Cerebellar nuclear complex (tissue), 1 donor: Measurements from ENCODE around the gene HIVEP2.

Experiments
- DNase-seq, 2 experiments: peaks; one replicate each; lab custom pipeline; 2025; lab: John Stamatoyannopoulos, UW

HIVEP2 gene

DNA sequence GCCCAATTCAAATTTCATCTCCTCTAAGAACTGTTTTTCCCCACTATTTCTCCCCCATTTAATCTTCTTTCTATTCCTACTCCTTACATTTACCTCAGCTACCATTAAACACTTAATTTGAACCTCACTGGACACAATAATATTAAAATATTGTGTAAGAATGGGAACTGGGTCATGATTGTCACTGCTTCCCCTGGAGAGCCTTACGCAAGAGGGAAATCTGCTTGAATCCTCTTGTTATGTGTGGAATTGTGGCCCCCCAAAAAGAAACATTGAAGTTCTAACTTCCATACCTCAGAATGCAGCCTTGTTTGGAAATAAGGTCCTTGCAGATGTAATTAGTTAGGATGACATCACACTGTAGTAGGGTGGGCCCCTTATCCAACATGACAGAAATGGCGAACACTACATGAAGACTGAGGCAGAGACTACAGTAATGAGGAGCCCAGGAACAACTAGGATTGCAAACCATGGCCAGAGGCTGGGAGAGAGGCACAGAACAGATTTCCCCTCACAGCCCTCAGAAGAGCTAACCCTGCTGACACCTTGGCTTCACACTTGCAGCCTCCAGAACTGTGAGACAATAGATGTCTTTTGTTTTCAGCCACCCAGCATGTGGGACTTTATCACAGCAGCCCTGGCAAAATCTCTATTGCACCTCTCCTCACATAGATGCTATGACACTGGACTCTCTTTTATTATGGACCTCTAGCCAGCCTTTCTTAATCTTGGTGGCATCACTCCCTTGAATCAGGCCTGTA is 29.9 kb downstream of the HIVEP2 start:
- DNase-seq, result no peak

DNA sequence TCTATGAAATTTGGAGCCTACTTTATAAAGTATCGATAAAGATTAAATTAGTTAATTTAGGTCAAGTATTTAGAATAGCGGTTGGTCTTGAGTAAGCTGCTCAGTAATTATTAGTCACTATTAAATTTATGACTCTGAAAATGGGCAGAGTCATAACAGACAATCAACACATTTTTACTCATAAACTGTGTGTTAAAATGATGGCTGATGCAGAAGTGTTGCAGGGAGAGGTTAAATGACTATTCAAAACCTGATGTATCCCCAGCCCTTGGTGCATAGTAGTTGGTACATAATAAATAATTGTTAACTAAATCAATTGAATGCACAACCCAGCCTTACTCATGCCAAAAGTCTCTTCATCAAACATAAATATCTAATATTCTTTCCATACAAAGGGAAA is 30.6 kb downstream of the HIVEP2 start:
- DNase-seq, result no peak

DNA sequence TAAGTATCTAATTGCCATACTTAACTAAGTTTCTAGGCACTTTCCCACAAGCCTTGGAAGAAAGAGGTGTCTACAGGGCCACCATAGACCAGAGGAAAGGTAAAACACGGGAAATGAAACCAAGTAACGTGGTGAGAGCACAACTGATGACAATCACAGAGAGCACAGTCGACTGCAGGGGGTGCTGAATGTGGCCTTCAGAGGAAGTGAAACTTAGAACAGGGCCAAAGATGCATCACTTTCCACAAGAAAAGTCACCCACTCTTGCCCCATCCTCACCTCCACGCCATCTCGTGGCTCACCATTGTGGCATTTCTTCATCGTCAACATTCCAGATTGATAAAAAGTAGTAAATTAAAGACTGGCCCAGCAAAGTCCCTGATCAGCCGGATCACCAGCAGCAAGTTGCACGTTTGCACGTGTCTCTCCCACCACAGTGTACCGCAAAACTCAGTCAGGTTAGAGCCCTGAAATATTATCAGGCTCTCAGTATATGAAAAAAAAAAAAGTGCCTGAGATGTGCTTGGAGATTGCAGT is 31.4 kb downstream of the HIVEP2 start:
- no peak for DNase-seq

DNA sequence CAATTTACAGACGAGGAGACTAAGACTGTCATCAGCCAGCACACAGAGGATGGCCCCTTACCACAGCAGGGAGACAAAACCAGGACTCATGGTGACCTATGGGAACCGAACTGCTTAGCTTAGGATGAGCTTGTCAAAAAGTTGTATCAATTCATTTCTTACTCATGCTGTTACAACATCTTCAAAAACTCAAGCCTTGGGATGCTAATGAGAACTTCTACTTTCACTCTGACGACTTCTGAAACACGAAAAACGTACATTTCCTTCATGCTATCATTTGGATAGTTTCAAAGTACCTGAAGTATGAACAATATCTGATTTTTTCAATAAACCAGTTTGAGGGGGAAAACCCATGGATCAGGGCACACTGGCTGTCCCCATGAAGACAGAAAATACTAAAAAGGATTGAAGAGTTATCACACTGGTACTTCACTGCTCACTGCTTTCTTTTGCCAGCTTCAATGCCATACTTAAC is 31.9 kb downstream of the HIVEP2 start:
- no peak for DNase-seq

DNA sequence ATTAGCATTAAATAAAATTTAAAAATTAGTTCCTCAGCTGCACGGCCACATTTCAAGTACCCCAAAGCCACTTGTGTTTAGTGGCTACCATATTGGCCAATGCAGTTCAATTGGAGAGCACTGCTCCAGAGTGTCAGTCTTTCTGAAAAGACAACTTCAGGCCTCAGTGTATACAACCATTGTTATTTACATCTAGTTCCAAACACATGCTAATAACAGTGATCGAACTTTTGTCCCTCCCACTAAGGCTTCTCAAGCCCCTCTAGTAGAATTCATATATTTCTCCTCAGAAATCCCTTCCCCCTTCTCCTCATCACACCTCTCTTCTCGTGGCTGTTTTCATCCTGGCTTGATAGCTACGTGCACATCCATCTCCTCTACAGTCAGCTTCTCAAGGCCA is 32.9 kb downstream of the HIVEP2 start:
- no peak for DNase-seq

DNA sequence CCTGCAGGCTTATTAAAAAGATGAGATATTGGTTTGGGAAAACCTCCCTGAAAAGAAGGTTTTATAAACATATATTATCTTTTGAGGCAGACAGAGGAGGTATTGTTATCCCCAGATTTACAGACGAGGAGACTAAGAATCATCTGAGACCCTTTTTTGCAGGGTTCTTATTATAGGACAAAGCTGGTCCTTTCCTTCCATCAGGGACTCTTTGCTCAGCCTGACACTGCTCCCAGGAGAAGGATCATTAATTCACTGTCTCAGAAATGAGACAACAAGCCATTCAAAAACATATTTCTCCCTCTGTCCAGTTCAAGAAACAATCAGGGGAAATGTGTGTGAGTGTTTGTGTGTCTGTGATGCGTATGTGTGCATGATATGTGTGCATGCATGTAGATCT is 33.5 kb downstream of the HIVEP2 start:
- no peak for DNase-seq

DNA sequence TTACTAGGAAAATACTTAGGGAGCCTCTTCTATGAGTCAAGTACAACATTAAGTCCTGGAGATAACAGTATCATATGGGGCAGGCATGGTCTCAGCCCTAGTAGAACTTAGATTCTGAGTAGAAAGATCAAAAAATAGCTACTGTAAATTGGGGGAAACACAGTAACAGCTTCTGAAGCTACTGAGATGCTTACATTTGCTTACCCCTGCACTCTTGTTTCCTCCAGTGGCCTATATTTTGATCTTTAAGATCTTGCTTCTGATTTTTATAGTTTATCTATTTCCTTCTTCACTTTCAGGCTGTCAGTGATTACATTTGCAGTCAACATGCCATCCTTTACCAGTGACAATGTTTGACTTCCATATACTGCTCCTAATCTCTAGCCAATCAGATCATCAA is 35.3 kb downstream of the HIVEP2 start:
- no peak for DNase-seq

DNA sequence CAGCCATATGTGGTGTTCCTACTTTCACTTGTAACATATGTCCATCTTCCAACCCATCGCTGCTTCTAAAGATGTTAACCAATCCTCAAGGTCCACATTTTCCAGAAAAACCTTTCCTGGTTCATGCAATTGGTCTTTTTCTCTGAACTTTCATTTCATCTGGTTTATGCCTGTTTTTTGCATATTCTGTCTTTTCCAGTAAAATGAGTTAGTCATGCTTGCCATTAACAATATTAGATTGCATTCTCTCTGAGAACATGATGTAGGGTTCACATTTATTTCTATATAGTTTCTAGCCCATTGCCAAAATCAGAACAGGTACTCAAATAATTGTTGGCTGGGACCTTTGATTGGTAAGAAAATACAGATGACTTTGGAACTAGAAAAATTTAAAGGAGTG is 36.7 kb downstream of the HIVEP2 start:
- no peak for DNase-seq

DNA sequence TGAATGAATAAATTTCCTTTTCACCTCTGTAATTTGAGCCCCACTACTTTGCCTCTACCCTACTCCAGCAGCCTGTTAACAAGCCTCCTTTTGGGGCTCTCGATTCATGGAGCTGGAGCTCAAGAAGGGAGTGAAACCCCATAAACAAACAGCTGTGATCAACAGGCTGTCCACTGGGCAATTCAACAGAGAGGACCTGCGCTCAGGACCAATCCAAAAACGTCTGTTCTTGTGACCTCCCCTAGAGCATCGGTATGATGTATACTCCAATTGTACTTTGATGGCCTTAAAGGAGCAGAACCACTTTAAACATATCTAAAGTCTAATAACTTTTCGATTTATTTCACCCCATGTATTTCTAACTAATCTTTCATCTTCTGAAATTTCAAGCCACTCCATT is 37.4 kb downstream of the HIVEP2 start:
- DNase-seq, result no peak

DNA sequence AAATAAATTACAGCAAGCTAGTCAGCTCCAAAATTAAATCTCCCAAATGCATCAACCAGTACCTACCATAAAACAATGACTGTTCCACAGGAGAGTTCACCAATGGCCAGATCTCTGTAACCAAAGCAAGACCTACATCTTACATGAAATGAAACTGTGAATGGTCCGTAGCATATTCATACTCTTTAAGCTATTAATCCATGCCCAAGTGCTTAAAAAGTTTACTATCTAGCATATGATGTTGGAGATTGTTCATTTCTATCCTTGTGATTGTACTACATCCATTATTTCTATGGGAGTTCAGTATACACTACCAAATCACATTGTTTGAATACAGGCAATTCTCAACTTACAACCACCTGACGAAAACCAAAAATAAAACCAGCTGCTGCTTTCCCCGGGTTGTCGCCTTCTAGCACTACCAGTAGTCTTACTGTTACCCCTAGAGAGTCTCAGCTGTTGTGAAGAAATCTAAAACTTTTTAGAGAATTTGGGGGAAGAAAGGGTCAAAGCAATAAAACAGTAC is 38.0 kb downstream of the HIVEP2 start:
- no peak for DNase-seq

DNA sequence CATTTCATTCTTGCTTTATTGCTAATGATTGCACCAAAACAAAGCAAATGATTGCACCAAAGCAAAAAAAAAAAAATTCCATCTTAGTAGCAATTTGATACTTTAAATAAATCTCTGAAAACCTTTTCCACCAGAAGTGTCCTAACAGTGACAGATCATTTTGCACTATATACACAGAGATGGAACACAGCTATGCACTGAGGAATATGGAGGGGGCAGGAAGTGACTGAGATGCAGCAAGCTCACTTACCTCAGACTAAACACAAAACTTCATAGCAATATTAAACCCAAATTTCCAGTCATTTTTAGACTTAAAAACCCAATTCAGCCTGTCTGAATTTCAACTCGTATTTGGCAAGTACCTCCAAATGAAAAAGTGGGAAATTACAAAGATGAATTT is 41.2 kb downstream of the HIVEP2 start:
- DNase-seq, result no peak

DNA sequence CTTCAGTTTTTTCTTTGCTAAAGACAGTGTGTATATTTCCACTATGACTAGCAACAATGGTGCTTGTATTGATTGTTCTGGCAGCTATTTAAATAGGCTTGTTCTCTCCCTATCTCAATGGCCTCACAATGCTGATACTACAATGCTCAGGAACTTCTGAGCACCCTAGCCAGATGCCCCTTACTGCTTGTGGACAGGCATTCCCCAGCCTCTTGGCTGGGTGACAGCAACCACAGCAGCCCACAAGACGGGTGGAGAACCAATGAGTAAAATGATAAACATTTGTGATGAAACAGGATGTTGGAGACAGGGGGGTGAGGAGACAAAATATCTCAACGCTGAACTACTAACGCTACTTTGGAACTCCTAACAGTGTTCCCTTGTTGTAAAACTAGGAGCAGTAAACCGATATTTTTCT is 42.3 kb downstream of the HIVEP2 start:
- DNase-seq, result no peak

DNA sequence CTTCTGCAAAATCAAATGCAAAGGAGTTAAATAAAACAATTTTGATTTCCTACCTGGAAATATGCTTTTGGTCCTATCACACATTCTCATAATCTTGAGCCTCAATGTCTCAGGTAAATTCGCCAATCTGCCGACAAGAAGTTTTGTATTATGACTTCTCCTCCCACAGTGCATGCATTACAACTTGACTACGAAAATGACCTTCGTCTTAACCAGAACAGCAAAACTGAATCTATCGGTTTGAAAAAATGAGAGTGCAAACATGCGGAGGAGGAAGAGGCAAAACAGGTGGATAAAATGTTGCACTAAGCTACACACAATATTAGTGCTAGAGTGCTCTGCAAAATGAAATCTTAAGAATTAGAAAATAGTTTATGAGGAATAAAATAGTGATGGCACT is 43.4 kb downstream of the HIVEP2 start:
- DNase-seq, result no peak

DNA sequence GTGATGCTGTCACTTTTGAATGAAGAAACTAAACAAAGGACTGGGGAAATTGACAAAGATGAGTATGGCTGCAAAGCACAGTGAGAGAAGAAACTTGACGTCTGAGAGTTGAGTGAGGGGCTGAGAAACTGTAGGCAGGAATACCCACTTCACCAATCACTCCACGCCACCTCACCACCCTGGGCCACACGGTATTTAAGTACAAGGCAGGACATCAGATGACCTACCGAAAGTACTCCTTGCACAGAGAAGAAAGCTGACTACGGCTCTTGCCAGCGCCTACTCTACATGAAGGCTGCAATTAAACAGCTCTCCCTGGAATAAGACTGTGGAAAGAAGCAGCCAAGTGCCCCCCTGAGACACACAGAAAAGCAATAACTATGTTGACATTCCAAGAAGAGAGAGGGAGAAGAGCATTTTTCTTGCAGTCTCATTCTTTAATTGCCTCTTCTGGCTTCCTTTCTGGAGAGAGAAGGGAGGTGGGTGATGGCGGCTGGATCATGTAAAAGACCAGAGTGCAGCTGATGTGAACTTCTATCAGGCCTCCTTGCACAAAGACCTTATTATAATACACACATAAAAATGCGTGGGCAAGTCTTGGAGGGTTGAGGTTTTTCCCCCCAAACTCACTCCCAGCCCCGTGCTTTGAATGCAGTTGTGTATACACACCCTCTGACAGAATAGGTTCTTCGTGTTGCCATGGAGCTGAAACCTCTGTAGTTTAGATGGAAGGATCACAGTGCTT is 44.6 kb downstream of the HIVEP2 start:
- no peak for DNase-seq

DNA sequence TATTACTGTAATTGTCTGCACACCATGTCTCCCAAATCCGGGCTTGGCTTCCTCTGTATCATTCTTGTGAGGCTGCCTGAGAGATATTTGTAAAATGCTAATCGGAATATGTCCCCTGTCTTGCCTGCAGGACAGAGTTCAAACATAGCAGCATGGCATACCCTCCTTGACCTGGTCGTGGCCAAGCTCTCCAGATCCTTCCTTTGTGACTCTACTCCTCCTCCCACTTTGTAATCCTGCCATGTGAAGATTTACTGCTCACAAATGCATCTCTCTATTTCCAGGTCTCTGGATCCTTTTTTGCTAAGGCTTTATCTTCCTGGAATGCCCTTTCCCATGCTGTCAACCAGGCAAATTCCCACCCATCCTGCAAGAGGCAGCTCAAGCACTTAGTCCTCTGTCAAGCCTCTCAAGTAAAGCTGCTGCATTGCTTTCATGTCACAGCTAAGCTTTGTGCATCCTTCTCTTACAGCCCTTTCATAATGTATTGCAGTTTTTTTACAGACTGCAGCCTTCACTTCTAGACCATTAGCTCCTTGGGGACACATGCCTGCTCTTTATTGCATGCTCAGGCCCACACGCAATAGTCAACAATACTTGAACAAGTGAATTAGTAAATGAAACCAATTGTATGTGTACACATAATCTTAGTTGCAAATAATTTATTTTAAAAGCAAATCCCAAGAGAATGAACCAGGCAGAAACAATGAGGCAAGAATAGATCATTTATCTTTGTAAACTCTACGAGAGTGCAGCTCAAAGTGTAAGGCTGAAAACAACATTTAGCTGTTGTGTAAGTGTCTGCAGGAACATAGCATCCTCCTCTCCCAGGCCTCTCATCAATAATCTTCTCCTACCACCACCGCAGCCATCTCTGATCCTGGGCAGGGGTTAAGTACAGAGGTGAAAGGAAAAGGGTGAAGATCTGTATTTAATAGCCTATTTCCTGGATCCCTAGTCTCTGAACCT is 45.8 kb downstream of the HIVEP2 start:
- DNase-seq, result no peak

DNA sequence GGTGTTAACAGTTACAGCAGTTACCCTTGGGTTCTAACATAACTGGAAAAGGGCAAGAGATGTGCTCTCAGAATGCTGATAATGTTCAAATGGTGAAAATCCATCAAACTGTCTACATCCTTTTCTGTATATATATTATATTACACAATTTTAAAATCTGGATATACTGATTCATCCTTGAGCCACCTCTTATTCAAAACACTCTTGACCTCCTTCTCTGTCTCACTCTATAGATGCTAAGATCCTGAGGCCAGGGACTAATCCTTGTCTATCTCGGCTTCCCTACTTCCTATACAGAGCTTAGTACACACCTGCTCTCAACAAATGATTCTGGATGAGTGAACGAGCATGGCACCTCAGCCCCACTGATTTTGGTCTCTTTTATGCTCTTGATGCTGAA is 47.3 kb downstream of the HIVEP2 start:
- DNase-seq, result no peak

DNA sequence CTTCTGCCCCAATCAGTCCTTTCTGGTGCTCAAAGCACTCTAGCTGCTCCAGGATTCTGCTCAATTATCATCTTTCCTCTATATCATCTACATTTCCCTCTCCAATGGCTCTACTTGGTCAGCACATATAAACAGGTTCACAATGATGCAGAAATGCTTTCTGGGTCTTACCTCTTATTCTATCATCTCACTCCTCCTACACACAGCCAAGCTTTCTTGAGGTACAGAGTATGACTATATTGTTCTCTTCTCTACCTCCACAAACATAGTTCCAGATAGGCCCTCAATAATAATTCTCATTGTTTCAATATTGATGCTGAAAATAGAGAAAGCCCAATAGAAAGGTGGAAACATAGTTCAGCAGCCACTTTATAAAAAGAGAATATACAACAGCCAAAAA is 48.2 kb downstream of the HIVEP2 start:
- no peak for DNase-seq

DNA sequence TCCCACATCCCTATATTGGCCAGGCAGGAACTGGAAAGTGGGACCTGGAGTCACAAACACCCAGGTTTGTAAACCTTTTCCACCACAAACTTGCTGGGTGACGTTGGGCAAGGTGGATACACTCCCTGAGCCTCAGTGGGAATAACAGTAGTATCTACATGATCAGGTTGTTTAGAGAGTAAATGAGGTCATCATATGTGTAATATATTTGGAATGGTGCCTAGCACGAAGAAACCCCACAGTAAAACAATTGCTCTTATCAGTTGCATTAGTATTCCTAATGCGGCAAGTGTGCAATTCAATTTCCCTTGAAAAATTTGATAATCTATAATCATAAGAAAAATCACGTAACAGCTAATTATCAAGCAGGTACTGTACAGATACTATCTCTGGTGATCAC is 51.9 kb downstream of the HIVEP2 start:
- no peak for DNase-seq

DNA sequence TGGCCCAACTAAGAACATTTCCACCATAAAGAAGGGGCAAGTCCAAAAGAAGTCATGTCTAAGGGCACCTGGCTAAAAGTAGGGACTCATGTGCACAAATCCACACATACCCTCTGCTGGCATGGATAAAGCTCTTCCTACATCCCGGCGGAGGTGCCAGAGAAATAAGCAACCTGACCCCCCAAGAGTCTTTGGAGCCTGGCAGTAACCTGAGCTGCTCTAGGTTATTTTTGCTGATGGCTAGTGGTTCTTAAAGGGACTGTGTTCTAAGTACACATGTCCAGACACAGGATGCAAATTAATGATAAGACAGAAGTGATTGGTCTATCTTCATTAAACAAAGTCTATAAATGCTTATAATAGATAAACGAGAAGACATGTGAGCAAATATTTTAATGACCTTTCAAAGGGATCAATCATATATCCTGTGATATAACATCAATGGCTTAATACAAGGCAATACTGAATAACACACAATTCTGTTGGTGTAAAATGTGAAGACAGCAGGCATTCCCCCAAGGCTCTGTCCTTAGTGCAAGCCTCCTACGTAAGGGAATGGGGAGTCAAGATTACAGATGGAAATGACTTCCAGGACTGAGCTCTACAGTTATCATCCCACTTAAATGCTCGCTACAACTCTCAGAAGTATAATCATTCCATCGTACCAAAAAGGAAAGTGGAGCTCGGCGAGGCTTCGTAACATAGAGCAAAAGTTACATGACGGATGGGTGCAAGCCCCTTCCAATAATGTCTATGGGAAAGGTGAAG is 52.5 kb downstream of the HIVEP2 start:
- no peak for DNase-seq

DNA sequence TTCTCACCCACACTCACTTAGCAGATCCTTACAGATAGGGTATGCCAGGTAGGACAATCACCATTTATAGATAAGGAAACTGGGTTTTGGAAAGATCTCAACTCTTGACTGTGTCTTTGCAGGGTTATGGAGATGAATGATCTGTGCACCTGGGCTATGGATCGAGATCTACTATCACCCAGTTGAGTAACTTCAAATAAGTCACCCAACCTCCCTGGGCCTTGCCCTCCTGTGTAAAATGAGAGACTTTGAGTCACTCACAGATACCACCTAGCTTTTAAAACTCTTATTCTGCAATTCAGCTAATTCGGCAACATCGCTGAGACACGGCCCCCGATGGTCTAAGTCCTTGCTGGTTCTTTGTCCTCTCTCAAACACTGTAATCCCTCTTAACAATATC is 53.5 kb downstream of the HIVEP2 start:
- no peak for DNase-seq

DNA sequence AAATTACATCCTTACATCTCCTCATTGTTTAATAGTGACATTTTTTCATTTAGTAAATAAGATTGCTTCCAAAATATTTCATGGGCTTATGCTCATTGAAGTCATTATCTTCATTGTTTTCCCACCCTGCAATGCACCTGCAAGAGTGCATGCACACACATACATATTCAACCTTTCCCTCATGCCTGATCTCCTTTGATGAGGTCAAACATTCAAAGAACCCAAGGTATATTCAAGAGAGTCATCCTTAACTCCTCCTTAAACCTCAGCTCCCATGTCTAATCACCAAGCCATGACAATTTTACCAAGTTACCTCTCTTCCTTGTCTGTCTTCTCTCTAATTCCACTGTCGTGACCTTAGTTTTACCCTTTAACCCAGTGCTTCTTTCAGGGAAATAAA is 56.5 kb downstream of the HIVEP2 start:
- no peak for DNase-seq
